Astrocyte of the hippocampus (primary cell): ENCODE results near the gene MRPL51.
A peak's percentile ranks its signal among the peaks of the same experiment; 100 is the strongest.
"Not testable (repeated sequence)": the region's sequence is repeated elsewhere in the genome, so short reads cannot be mapped to it uniquely, and the experiment has no call there.

Source experiments
- DNase-seq: peaks from one replicate; pipeline ENCODE4 v3.0.0; 2011; ENCODE audit warnings: low read depth, low spot score

MRPL51 gene

DNA sequence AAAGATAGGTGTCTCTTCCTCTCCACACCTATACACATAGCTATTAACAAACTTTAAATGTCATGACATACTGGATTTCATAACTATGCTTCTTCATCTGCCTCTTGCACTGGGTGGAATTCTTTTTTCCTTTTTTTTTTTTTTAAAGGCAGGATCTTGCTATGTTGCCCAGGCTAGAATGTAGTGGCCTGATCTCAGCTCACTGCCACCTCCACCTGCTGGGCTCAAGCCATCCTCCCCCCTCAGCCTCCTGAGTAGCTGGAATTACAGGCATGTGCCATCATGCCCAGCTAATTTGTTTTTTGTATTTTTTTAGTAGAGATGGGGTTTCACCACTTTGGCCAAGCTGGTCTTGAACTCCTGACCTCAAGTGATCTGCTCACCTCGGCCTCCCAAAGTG is 4.8 kb downstream of the MRPL51 start:
- DNase-seq, result no peak

GRCh38 chr12:6478416-6478815 is 14.6 kb downstream of the MRPL51 start:
- no peak for DNase-seq

- not testable (repeated sequence) for DNase-seq
Observed at GRCh38 chr12:6477601-6478377, 15.3 kb downstream of the MRPL51 start.

- peak; percentile 84 for DNase-seq
Observed at GRCh38 chr12:6476489-6476888, 16.6 kb downstream of the MRPL51 start.

DNA sequence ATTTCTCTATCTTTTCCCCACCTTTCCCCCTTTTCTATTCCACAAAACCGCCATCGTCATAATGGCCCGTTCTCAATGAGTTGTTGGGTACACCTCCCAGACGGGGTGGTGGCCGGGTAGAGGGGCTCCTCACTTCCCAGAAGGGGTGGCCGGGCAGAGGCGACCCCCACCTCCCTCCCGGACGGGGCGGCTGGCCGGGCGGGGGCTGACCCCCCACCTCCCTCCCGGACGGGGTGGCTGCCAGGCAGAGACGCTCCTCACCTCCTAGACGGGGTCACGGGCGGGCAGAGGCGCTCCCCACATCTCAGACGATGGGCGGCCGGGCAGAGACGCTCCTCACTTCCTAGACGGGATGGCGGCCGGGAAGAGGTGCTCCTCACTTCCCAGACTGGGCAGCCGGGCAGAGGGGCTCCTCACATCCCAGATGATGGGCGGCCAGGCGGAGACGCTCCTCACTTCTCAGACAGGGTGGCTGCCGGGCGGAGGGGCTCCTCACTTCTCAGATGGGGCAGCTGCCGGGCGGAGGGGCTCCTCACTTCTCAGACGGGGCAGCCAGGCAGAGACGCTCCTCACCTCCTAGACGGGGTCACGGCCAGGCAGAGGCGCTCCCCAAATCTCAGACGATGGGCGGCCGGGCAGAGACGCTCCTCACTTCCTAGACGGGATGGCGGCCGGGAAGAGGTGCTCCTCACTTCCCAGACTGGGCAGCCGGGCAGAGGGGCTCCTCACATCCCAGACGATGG is 17.7 kb downstream of the MRPL51 start:
- DNase-seq, result not testable (repeated sequence)

- DNase-seq, result no peak
Observed at GRCh38 chr12:6472491-6472890, 20.6 kb downstream of the MRPL51 start.

- DNase-seq, result no peak
Observed at GRCh38 chr12:6471989-6472360, 21.1 kb downstream of the MRPL51 start.

- DNase-seq, result peak; percentile 98
Observed at GRCh38 chr12:6470375-6471163, 22.5 kb downstream of the MRPL51 start, which contains the start of gene VAMP1. Gene VAMP1, minus strand, starts transcription at chr12:6470677. Its CDS starts 146 bp downstream, at chr12:6470531.

GRCh38 chr12:6469609-6470374 is 23.3 kb downstream of the MRPL51 start:
- DNase-seq, result no peak

DNA sequence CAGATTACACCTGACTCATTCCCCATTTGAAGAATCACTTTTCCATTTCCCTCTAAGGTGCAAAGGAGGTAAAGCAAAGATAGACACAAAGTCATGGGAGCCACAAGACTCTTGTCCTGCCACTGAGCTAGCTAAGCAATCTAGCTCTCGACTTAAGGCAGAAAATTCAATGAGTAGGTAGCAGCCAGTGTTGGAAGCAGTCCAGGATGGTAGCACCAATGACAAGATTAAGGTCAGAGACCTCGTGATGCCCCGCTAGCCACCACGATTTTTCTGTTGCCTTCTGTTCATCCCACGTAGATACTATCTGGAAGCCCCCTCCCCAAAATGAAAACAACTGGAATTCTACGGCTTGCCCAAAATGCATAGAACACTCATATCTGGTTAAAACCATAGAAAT is 24.0 kb downstream of the MRPL51 start:
- no peak for DNase-seq

DNA sequence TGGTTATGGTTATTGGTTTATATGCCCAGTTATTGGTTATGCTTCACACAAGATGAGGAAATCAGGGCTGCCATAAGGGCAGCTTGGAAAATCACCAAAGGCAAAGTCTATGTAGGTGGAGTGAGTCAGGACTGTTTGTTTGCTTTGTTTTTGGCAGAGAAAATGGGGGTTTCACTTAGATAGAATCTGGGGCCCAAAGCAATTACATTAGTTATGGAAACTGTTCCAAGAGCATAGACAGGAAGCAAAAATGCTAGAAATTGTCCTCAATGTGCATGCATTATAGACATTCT is 24.8 kb downstream of the MRPL51 start:
- DNase-seq, result no peak

DNA sequence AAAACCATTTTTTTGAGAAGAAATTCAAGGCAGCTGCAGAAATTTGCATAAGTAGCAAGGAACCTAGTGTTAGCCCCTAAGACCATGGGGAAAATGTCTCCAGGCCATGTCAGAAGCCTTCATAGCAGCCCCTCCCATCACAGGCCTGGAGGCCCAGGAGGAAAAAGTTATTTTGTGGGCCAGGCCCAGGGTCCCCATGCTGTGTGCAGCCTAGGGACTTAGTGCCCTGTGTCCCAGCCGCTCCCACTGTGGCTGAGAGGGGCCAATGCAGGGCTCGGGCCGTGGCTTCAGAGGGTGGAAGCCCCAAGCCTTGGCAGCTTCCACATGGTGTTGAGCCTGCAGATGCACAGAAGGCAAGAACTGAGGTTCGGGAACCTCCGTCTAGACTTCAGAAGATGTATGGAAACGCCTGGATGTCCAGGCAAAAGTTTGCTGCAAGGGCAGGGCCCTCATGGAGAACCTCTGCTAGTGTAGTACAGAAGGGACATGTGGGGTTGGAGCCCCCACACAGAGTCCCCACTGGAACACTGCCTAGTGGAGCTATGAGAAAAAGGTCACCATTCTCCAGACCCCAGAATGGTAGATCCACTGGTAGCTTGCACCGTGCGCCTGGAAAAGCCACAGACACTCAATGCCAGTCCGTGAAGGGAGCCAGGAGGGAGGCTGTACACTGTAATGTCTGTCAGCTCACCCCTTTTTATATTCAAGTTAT is 25.3 kb downstream of the MRPL51 start:
- DNase-seq, result not testable (repeated sequence)

- DNase-seq, result not testable (repeated sequence)
Observed at GRCh38 chr12:6466751-6467150, 26.3 kb downstream of the MRPL51 start.

DNA sequence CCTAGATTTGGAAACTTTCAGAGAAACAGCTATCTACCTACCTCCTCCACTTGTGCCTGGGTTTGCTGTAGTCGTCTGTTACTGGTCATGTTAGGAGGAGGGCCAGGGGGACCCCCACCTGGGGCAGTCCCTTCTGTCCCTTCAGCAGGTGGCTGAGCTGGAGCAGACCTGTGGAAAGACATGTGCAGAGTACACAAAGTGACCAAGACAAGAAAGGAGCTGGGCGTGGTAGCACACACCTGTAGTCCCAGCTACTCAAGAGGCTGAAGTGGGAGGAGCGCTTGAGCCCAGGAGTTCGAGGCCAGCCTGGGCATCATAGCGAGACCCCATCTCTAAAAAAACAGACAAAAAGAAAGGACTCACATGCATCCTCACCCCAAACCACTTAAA is 26.9 kb downstream of the MRPL51 start:
- no peak for DNase-seq

DNA sequence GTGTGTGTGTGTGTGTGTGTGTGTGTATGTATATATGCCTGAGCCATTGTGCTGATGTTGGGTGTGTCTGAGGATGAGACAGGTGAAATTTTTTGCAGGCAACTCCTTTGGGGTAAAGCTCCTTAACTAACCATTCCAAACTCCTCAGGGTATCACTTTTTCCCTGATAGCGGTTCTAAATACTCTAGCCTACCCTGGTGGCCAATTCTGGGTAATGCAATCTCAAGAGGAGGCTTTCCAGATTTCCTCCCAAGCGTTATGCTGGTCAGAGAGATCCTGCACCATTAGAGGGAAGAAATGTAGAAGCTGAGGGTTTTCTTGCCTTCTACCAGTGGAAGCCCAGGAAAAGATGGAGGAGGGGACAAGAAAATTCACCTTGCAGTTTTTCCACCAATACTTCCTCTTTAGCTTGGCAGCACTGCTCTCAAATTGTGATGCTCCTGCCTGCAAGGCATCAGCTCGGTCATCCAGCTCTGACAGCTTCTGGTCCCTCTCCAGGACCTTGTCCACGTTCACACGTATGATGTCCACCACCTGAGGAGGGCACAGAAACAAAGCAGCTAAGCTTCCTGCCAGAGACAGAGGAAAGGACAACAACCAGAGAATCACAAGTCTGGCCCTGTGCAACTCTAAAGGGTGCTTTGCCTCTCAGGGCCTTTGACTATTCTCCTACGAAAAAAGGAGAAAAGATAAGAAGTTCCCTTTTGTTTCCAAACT is 27.4 kb downstream of the MRPL51 start:
- peak; percentile 82 for DNase-seq

DNA sequence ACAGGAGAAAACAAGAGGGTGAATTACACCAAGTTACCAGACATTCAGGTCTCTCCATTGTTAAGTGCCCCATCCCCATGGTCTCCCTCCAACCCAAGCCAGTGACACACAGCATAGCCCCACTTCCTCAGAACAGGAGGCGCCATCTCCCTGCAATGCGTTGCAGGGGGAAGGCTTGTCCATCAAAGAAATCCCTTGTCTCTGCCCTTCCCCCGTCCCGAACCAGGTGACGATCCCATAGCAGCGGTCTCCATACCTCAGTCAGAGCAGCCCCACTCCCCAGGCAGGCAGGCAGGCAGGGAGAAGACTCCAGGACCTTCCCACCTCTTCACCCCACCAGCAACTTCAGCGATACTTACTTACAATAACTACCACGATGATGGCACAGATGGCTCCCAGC is 28.5 kb downstream of the MRPL51 start:
- DNase-seq, result no peak

- DNase-seq, result no peak
Observed at GRCh38 chr12:6463858-6464257, 29.2 kb downstream of the MRPL51 start.

DNA sequence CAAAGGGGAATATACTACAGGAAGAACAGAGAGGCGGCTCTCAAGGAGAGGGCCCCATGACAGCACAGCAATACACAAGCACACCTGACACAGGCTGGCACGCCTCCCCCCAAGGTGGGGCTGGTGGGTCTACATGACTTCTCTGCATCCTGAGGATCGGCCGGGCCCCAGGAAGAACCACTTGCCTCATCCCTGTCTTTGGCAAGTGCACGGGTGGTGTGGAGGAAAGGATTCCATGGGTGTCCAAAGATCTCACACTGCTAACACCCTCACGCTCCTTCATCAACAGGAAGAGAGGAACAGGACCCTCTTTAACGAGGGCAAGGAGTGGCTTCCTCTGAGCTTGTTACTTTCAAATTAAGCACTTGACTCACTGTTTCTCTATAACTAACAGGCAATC is 29.8 kb downstream of the MRPL51 start:
- DNase-seq, result no peak

GRCh38 chr12:6462234-6462995 is 30.6 kb downstream of the MRPL51 start:
- no peak for DNase-seq
